ENCODE results near the gene CCDC184. TPM values are rescaled to one million over a fixed set of nuclear protein-coding genes. Genes with fewer than 3 reads are reported as not detected.

Gene CCDC184
- polyA plus RNA-seq, 1 donor (not counting 4 experiments of a cell fraction or from before 2014, with no cell fraction given), result 0.21 TPM

- Histone ChIP-seq H3K36me3 (ENCODE audit: control insufficient read depth in 2 of 2, extremely low read depth in 1 of 2, insufficient read depth in 2 of 2, low read length in 2 of 2) (no peaks in the 10 kb centered on the region), H3K4me3 (ENCODE audit: control insufficient read depth in 2 of 3, extremely low read depth in 1 of 3, insufficient read depth in 2 of 3, low read depth in 1 of 3, low read length in 3 of 3) (no peak overlapping the region), H2AFZ (ENCODE audit: control insufficient read depth, low read length) (no peak overlapping the region), H3K27ac (ENCODE audit: control insufficient read depth, insufficient read depth, low read length) (no peak overlapping the region), H3K79me2 (ENCODE audit: control insufficient read depth, insufficient read depth, low read length) (no peaks in the 10 kb centered on the region), H3K4me2 (ENCODE audit: control insufficient read depth, extremely low read depth, insufficient read depth, low read depth, low read length) (no peak overlapping the region), H3K9me1 (ENCODE audit: control insufficient read depth, extremely low read depth, insufficient read depth, low read length) (no peaks in the 10 kb centered on the region), H3K9ac (ENCODE audit: control insufficient read depth, extremely low read depth, insufficient read depth, low read length) (no peak overlapping the region), H3K27me3 (ENCODE audit: control insufficient read depth, extremely low read depth, insufficient read depth, low read length) (no peaks in the 10 kb centered on the region), H3K9me3 (ENCODE audit: control insufficient read depth, low read depth, low read length) (no peaks in the 10 kb centered on the region), H4K20me1 (ENCODE audit: control insufficient read depth, extremely low read depth, insufficient read depth, low read length) (no peaks in the 10 kb centered on the region), H3K4me1 (ENCODE audit: control insufficient read depth, extremely low read depth, insufficient read depth, low read length) (no peaks in the 10 kb centered on the region)
- no peak for DNase-seq (ENCODE audit: low read depth, low spot score)
- no peak for FAIRE-seq
- TF ChIP-seq CTCF (optimal IDR thresholded peaks at IDR 0.05 in 1 of 3, IDR thresholded peaks at IDR 0.05 in 1 of 3, conservative IDR thresholded peaks at IDR 0.05 in 1 of 3; ENCODE audit: extremely low read depth in 1 of 3, insufficient read depth in 2 of 3, low read length in 3 of 3) (no peak), EZH2 (IDR thresholded peaks at IDR 0.05; ENCODE audit: low read length) (no peak)
- dilution Hi-C loops (cut with MboI; ENCODE audit: extremely low pct_ligation_motif_present, low sequenced_read_pairs), result no loop called here
These were observed 19.0 kb upstream of the CCDC184 start for GRCh38 chr12:48164451-48164850.

- Histone ChIP-seq H4K20me1 (ENCODE audit: control insufficient read depth, extremely low read depth, insufficient read depth, low read length) (no peaks in the 10 kb centered on the region), H2AFZ (ENCODE audit: control insufficient read depth, low read length) (no peak overlapping the region), H3K4me3 (ENCODE audit: control insufficient read depth in 2 of 3, extremely low read depth in 1 of 3, insufficient read depth in 2 of 3, low read depth in 1 of 3, low read length in 3 of 3) (no peak overlapping the region), H3K27ac (ENCODE audit: control insufficient read depth, insufficient read depth, low read length) (no peak overlapping the region), H3K79me2 (ENCODE audit: control insufficient read depth, insufficient read depth, low read length) (no peaks in the 10 kb centered on the region), H3K9me3 (ENCODE audit: control insufficient read depth, low read depth, low read length) (no peaks in the 10 kb centered on the region), H3K4me2 (ENCODE audit: control insufficient read depth, extremely low read depth, insufficient read depth, low read depth, low read length) (no peak overlapping the region), H3K9me1 (ENCODE audit: control insufficient read depth, extremely low read depth, insufficient read depth, low read length) (no peaks in the 10 kb centered on the region), H3K9ac (ENCODE audit: control insufficient read depth, extremely low read depth, insufficient read depth, low read length) (no peak overlapping the region), H3K27me3 (ENCODE audit: control insufficient read depth, extremely low read depth, insufficient read depth, low read length) (no peaks in the 10 kb centered on the region), H3K4me1 (ENCODE audit: control insufficient read depth, extremely low read depth, insufficient read depth, low read length) (no peaks in the 10 kb centered on the region), H3K36me3 (ENCODE audit: control insufficient read depth in 2 of 2, extremely low read depth in 1 of 2, insufficient read depth in 2 of 2, low read length in 2 of 2) (no peaks in the 10 kb centered on the region)
- dilution Hi-C loops (cut with MboI; ENCODE audit: extremely low pct_ligation_motif_present, low sequenced_read_pairs), result no loop called here
- FAIRE-seq (peak; percentile 91), DNase-seq (ENCODE audit: low read depth, low spot score) (peak; percentile 17)
- TF ChIP-seq CTCF (optimal IDR thresholded peaks at IDR 0.05 in 1 of 3, IDR thresholded peaks at IDR 0.05 in 1 of 3, conservative IDR thresholded peaks at IDR 0.05 in 1 of 3; ENCODE audit: extremely low read depth in 1 of 3, insufficient read depth in 2 of 3, low read length in 3 of 3) (peak; percentile 78 to 85 (median 82)), EZH2 (IDR thresholded peaks at IDR 0.05; ENCODE audit: low read length) (no peak)
These were observed 18.1 kb upstream of the CCDC184 start for GRCh38 chr12:48165089-48165981.
